OCI-LY1 (cell line): ENCODE data around the gene CDX4.
"Not testable (repeated sequence)": the region's sequence is repeated elsewhere in the genome, so short reads cannot be mapped to it uniquely, and the experiment has no call there.

Experiments
- H2AFZ ChIP-seq: fragments of 200-600 bp; sonication (generic), shearing (Covaris generic); 2 replicates; pipeline ENCODE4 v1.6.0; 2014; ENCODE audit warnings: antibody characterized with exemption, mild to moderate bottlenecking, low read length
- H3F3A ChIP-seq: fragments of 200-600 bp; sonication (generic), shearing (Covaris generic); 2 replicates; pipeline ENCODE4 v1.6.0; 2014; ENCODE audit warnings: mild to moderate bottlenecking, antibody characterized with exemption, low read length, moderate library complexity; ENCODE audit not compliant: insufficient read depth
- H3K27ac ChIP-seq: fragments of 200-600 bp; sonication (generic); 2 replicates; pipeline ENCODE4 v1.5.1; 2014; ENCODE audit warnings: low read length, mixed run types, mild to moderate bottlenecking, low read depth; ENCODE audit not compliant: poor library complexity, severe bottlenecking
- H3K27me3 ChIP-seq: fragments of 200-600 bp; sonication (generic); 2 replicates; pipeline ENCODE4 v1.6.0; 2014; ENCODE audit warnings: antibody characterized with exemption, mild to moderate bottlenecking, low read length, moderate library complexity; ENCODE audit not compliant: insufficient read depth
- H3K36me3 ChIP-seq: fragments of 200-600 bp; sonication (generic); 2 replicates; pipeline ENCODE4 v1.6.1; 2014; ENCODE audit warnings: mild to moderate bottlenecking, antibody characterized with exemption, low read length, moderate library complexity, mixed read lengths; ENCODE audit not compliant: insufficient read depth
- H3K4me1 ChIP-seq: fragments of 200-600 bp; sonication (generic); 2 replicates; pipeline ENCODE4 v1.5.1; 2014; ENCODE audit warnings: mild to moderate bottlenecking, low read length, moderate library complexity; ENCODE audit not compliant: insufficient read depth, severe bottlenecking
- H3K4me2 ChIP-seq: fragments of 200-600 bp; sonication (generic), shearing (Covaris generic); 2 replicates; pipeline ENCODE4 v1.6.1; 2014; ENCODE audit warnings: low read length
- H3K4me3 ChIP-seq: fragments of 200-600 bp; sonication (generic); 2 replicates; pipeline ENCODE4 v1.5.1; 2014; ENCODE audit warnings: low read length, low read depth, mild to moderate bottlenecking, mixed read lengths; ENCODE audit not compliant: poor library complexity, severe bottlenecking
- H3K79me2 ChIP-seq: fragments of 200-600 bp; shearing (Covaris generic); 2 replicates; pipeline ENCODE4 v1.6.1; 2016; ENCODE audit warnings: mixed run types, low read length, mixed read lengths; ENCODE audit not compliant: insufficient read depth
- H3K9ac ChIP-seq: fragments of 200-600 bp; sonication (generic), shearing (Covaris generic); 2 replicates; pipeline ENCODE4 v1.6.1; 2014; ENCODE audit warnings: mild to moderate bottlenecking, low read length, mixed read lengths
- H3K9me2 ChIP-seq: fragments of 200-600 bp; sonication (generic), shearing (Covaris generic); 2 replicates; pipeline ENCODE4 v1.6.1; 2014; ENCODE audit warnings: low read depth, mild to moderate bottlenecking, low read length, mixed read lengths
- H3K9me3 ChIP-seq: fragments of 200-600 bp; shearing (Covaris generic); 2 replicates; pipeline ENCODE4 v1.6.1; 2014; ENCODE audit warnings: low read length, mixed read lengths
- H4K20me1 ChIP-seq: fragments of 200-600 bp; sonication (generic), shearing (Covaris generic); 2 replicates; pipeline ENCODE4 v1.6.0; 2016; ENCODE audit warnings: mild to moderate bottlenecking, low read length; ENCODE audit not compliant: insufficient read depth
- EZH2 ChIP-seq: fragments of 200-600 bp; sonication (generic), shearing (Covaris generic); IDR thresholded peaks from 2 replicates; pipeline ENCODE4 v1.8.0; 2017; ENCODE audit warnings: borderline replicate concordance, mixed run types, mild to moderate bottlenecking, antibody characterized with exemption, low read length, moderate library complexity, mixed read lengths
- TF ChIP-seq, protein P1 (sequence below): fragments of 200-600 bp; sonication (generic), shearing (Covaris generic); IDR thresholded peaks from 2 replicates; pipeline ENCODE4 v1.5.1; 2017; ENCODE audit warnings: mild to moderate bottlenecking, antibody characterized with exemption, low read length, moderate library complexity, mixed read lengths

Gene CDX4

DNA sequence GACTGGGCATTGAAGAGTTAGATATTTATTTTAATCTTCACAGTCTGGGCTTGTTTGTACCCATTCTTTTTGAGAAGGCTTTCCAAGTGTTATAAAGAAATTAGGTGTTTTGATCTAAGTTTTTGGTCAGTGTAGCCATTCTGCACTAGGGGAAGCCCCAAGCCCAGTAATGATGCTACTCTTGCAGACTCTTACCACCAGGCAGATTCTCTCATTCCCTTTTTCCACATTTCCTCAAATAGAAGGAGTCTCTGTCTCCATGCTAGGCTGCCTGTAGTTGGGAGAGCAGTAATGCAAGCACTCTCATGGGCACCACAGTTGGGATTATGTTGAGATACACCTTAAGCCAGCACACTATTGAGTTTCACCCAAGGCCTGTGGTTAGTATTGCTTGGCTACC is 21.5 kb downstream of the CDX4 start:
- H3K4me3 ChIP-seq = no peak overlapping the region
- H3K27ac ChIP-seq = no peak overlapping the region
- H3K4me2 ChIP-seq = no peak overlapping the region
- no peaks in the 10 kb centered on the region for H3K36me3 ChIP-seq
- no peaks in the 10 kb centered on the region for H4K20me1 ChIP-seq
- no peak for TF ChIP-seq EZH2
- TF ChIP-seq, protein P1, sequence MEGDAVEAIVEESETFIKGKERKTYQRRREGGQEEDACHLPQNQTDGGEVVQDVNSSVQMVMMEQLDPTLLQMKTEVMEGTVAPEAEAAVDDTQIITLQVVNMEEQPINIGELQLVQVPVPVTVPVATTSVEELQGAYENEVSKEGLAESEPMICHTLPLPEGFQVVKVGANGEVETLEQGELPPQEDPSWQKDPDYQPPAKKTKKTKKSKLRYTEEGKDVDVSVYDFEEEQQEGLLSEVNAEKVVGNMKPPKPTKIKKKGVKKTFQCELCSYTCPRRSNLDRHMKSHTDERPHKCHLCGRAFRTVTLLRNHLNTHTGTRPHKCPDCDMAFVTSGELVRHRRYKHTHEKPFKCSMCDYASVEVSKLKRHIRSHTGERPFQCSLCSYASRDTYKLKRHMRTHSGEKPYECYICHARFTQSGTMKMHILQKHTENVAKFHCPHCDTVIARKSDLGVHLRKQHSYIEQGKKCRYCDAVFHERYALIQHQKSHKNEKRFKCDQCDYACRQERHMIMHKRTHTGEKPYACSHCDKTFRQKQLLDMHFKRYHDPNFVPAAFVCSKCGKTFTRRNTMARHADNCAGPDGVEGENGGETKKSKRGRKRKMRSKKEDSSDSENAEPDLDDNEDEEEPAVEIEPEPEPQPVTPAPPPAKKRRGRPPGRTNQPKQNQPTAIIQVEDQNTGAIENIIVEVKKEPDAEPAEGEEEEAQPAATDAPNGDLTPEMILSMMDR = no peak
- no peaks in the 10 kb centered on the region for H3K79me2 ChIP-seq
- no peaks in the 10 kb centered on the region for H3K4me1 ChIP-seq
- H3K27me3 ChIP-seq = no peaks in the 10 kb centered on the region
- no peak overlapping the region for H2AFZ ChIP-seq
- no peaks in the 10 kb centered on the region for H3K9me3 ChIP-seq
- H3K9ac ChIP-seq = no peak overlapping the region
- H3F3A ChIP-seq = no peaks in the 10 kb centered on the region
- H3K9me2 ChIP-seq = no peaks in the 10 kb centered on the region

DNA sequence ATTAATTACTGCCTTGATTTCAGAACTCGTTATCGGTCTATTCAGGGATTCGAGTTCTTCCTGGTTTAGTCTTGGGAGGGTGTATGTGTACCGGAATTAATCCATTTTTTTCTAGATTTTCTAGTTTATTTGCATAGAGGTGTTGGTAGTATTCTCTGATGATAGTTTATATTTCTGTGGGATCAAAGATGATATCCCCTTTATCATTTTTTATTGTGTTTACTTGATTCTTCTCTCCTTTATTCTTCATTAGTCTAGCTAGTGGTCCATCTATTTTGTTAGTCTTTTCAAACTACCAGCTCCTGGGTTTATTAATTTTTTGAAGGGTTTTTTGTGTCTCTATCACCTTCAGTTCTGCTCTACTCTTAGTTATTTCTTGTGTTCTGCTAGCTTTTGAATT is 32.1 kb downstream of the CDX4 start:
- no peaks in the 10 kb centered on the region for H3F3A ChIP-seq
- H2AFZ ChIP-seq = no peak overlapping the region
- H3K27ac ChIP-seq = no peak overlapping the region
- H3K9ac ChIP-seq = no peak overlapping the region
- no peak overlapping the region for H3K4me3 ChIP-seq
- no peak overlapping the region for H3K4me2 ChIP-seq
- no peak for TF ChIP-seq EZH2
- no peaks in the 10 kb centered on the region for H3K4me1 ChIP-seq
- no peaks in the 10 kb centered on the region for H3K9me2 ChIP-seq
- H3K79me2 ChIP-seq = no peaks in the 10 kb centered on the region
- no peaks in the 10 kb centered on the region for H3K36me3 ChIP-seq
- no peaks in the 10 kb centered on the region for H4K20me1 ChIP-seq
- H3K9me3 ChIP-seq = no peaks in the 10 kb centered on the region
- H3K27me3 ChIP-seq = no peaks in the 10 kb centered on the region

DNA sequence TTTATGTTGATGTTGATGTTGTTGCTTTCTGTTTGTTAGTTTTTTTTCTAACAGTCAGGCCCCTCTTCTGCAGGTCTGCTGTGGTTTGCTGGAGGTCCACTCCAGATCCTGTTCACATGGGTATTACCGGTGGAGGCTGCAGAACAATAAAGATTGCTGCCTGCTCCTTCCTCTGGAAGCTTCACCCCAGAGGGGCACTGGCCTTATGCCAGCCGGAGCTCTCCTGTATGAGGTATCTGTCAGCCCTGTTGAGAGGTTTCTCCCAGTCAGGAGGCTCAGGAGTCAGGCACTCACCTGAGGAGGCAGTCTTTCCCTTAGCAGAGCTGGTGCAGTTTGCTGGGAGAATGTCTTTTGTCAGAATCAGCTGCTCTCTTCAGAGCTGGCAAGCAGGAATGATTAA is 34.7 kb downstream of the CDX4 start:
- no peaks in the 10 kb centered on the region for H3F3A ChIP-seq
- no peak overlapping the region for H3K4me3 ChIP-seq
- no peaks in the 10 kb centered on the region for H3K79me2 ChIP-seq
- H3K27me3 ChIP-seq = no peaks in the 10 kb centered on the region
- H4K20me1 ChIP-seq = no peaks in the 10 kb centered on the region
- no peak overlapping the region for H3K4me2 ChIP-seq
- no peaks in the 10 kb centered on the region for H3K9me2 ChIP-seq
- no peak overlapping the region for H3K9ac ChIP-seq
- H3K9me3 ChIP-seq = no peaks in the 10 kb centered on the region
- H2AFZ ChIP-seq = no peak overlapping the region
- H3K36me3 ChIP-seq = no peaks in the 10 kb centered on the region
- H3K4me1 ChIP-seq = no peaks in the 10 kb centered on the region
- H3K27ac ChIP-seq = no peak overlapping the region
- no peak for TF ChIP-seq EZH2
- TF ChIP-seq, protein P1 = no peak

DNA sequence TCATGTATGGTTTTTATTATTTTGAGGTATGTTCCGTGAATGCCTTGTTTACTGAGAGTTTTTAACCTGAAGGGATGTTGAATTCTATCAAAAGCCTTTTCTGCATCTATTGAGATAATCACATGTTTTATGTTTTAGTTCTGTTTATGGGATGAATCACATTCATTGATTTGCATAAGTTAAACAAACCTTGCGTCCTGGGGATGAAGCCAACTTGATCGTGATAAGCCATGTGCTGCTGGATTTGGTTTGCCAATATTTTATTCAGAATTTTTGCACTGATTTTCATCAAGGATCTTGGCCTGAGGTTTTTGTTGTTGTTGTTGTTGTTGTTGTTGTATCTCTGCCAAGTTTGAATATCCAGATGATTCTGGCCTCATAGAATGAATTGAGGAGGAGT is 43.8 kb downstream of the CDX4 start:
- Histone ChIP-seq H3K9me3 (no peaks in the 10 kb centered on the region), H3K9ac (no peak overlapping the region), H3K4me3 (no peak overlapping the region), H3K27ac (no peak overlapping the region), H3K36me3 (no peaks in the 10 kb centered on the region), H4K20me1 (no peaks in the 10 kb centered on the region), H3K79me2 (no peaks in the 10 kb centered on the region), H3K27me3 (no peaks in the 10 kb centered on the region), H3K4me2 (no peak overlapping the region), H3K4me1 (no peaks in the 10 kb centered on the region), H3K9me2 (no peaks in the 10 kb centered on the region), H2AFZ (no peak overlapping the region), H3F3A (no peaks in the 10 kb centered on the region)
- no peak for TF ChIP-seq EZH2
- TF ChIP-seq, protein P1 = no peak

DNA sequence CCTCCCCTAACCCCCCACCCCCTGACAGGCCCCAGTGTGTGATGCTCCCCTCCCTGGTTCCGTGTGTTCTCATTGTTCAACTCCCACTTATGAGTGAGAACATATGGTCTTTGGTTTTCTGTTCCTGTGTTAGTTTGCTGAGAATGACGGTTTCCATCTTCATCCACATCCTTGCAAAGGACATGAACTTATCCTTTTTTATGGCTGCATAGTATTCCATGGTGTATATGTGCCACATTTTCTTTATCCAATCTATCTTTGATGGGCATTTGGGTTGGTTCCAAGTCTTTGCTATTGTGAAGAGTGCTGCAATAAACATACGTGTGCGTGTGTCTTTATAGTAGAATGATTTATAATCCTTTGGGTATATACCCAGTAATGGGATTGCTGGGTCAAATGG is 45.3 kb downstream of the CDX4 start:
- not testable (repeated sequence) for H3K27me3 ChIP-seq, H2AFZ ChIP-seq, H3K9me2 ChIP-seq, H3K9me3 ChIP-seq, H3F3A ChIP-seq, H3K27ac ChIP-seq, H3K9ac ChIP-seq, H3K4me1 ChIP-seq, H3K79me2 ChIP-seq, H3K36me3 ChIP-seq, H3K4me3 ChIP-seq, H3K4me2 ChIP-seq, H4K20me1 ChIP-seq
